HepG2 (cell line): ENCODE measurements around the gene TSPAN17. TPM values are rescaled to one million over a fixed set of nuclear protein-coding genes. Genes with fewer than 3 reads are reported as not detected.
A peak's percentile ranks its signal among the peaks of the same experiment; 100 is the strongest.

Source experiments
- ATAC-seq: fragments of 200-7000 bp; cut with Tn5 transposase; 3 replicates; pipeline ENCODE4 v1.9.1; 2020; ENCODE audit warnings: mild to moderate bottlenecking, moderate library complexity
- BruUV-seq: library from RNA; stranded (reverse); fragments of 400-500 nt; replicated peaks from 2 replicates; lab custom pipeline; 2021; lab: Mats Ljungman, UMichigan
- CTCF ChIA-PET: fragments of 300-600 bp; formaldehyde crosslinking; extraction: SDS; loops from one replicate; lab custom pipeline; 2021; ENCODE audit warnings: low total read pairs, inconsistent platforms, low intra/inter-chr PET ratio; lab: Yijun Ruan, JAX
- POLR2A ChIA-PET: fragments of 350-600 bp; sonication (Branson Sonifier 250); formaldehyde crosslinking; loops from one replicate; lab custom pipeline; 2020; ENCODE audit warnings: antibody characterized with exemption, inconsistent platforms; lab: Yijun Ruan, JAX
- DNase-seq: peaks from one replicate; pipeline ENCODE4 v3.0.0-alpha.2; 2015; ENCODE audit warnings: low spot score
- FAIRE-seq: peaks from 3 replicates; lab custom pipeline; 2011; peaks lifted over from hg19 to GRCh38; lab: Jason Lieb, UNC
- H2AFZ ChIP-seq: one replicate; pipeline ENCODE4 v1.6.1; 2011; ENCODE audit warnings: low read length, inconsistent platforms
- H3K27ac ChIP-seq: fragments of 300-600 bp; 3 replicates; pipeline ENCODE4 v1.8.0; 2011; ENCODE audit warnings: mixed run types, mild to moderate bottlenecking, mixed read lengths, low read length, inconsistent platforms; ENCODE audit not compliant: insufficient read depth; ENCODE audit errors: extremely low read length
- H3K27me3 ChIP-seq, 2 experiments: fragments of 200-600 bp in 1 of 2; 2 replicates in 1 of 2; 3 replicates in 1 of 2; pipeline versions ENCODE4 v1.6.0 to v1.8.0; 2011; ENCODE audit warnings: low read length in 2 of 2, mild to moderate bottlenecking in 2 of 2, moderate library complexity in 2 of 2, inconsistent platforms in 1 of 2; ENCODE audit not compliant: insufficient read depth in 2 of 2, control insufficient read depth in 1 of 2
- H3K36me3 ChIP-seq, 2 experiments: fragments of 200-600 bp in 1 of 2; replicated peaks in 1 of 2; 2 replicates in 1 of 2; 3 replicates in 1 of 2; pipeline versions ENCODE4 v1.5.1 to v1.8.0; 2011; ENCODE audit warnings: low read length in 2 of 2, inconsistent platforms in 1 of 2; ENCODE audit not compliant: insufficient read depth in 2 of 2, control insufficient read depth in 1 of 2
- H3K4me1 ChIP-seq: 2 replicates; pipeline ENCODE4 v1.5.1; 2012; ENCODE audit warnings: low read length, inconsistent platforms; ENCODE audit not compliant: insufficient read depth
- H3K4me2 ChIP-seq: 2 replicates; pipeline ENCODE4 v1.6.0; 2011; ENCODE audit warnings: low read depth, low read length, inconsistent platforms
- H3K4me3 ChIP-seq, 3 experiments: fragments of 200-600 bp in 1 of 3; sonication (generic), shearing (Covaris generic) in 1 of 3; replicated peaks in 1 of 3; 2 replicates each; pipeline ENCODE4 v1.5.1; 2011 to 2016; ENCODE audit warnings: low read length in 3 of 3, inconsistent platforms in 2 of 3, low read depth in 2 of 3, mild to moderate bottlenecking in 2 of 3, control low read depth in 1 of 3, mixed read lengths in 1 of 3; ENCODE audit not compliant: insufficient read depth in 1 of 3
- H3K79me2 ChIP-seq: one replicate; pipeline ENCODE4 v1.6.1; 2011; ENCODE audit warnings: low read length, inconsistent platforms; ENCODE audit not compliant: insufficient read depth
- H3K9ac ChIP-seq: 2 replicates; pipeline ENCODE4 v1.6.0; 2011; ENCODE audit warnings: mild to moderate bottlenecking, low read depth, low read length, inconsistent platforms; ENCODE audit not compliant: insufficient read depth
- H3K9me3 ChIP-seq: 2 replicates; pipeline ENCODE4 v1.5.1; 2012; ENCODE audit warnings: mild to moderate bottlenecking, low read length
- H4K20me1 ChIP-seq: 2 replicates; pipeline ENCODE4 v1.6.0; 2011; ENCODE audit warnings: inconsistent platforms, mild to moderate bottlenecking, low read length, moderate library complexity; ENCODE audit not compliant: insufficient read depth
- CEBPG ChIP-seq: IDR thresholded peaks from 2 replicates; pipeline ENCODE4 v1.6.1; 2016
- CREB3 ChIP-seq: sonication (generic); formaldehyde crosslinking; IDR thresholded peaks from 2 replicates; pipeline ENCODE4 v1.5.0; 2020; ENCODE audit warnings: missing genetic modification reagents
- HDAC2 ChIP-seq: sonication (generic); formaldehyde crosslinking; IDR thresholded peaks from 2 replicates; pipeline ENCODE4 v1.4.0; 2020; ENCODE audit warnings: missing genetic modification reagents
- THYN1 ChIP-seq: sonication (generic); formaldehyde crosslinking; IDR thresholded peaks from 2 replicates; pipeline ENCODE4 v1.8.1; 2023; ENCODE audit warnings: low read depth, mild to moderate bottlenecking, moderate library complexity, missing genetic modification reagents, borderline replicate concordance
- ZNF143 ChIP-seq: sonication (generic); formaldehyde crosslinking; IDR thresholded peaks from 2 replicates; pipeline ENCODE4 v1.4.0; 2020; ENCODE audit warnings: missing genetic modification reagents
- ZNF18 ChIP-seq: sonication (generic); formaldehyde crosslinking; IDR thresholded peaks from 2 replicates; pipeline ENCODE4 v1.8.0; 2022; ENCODE audit warnings: mild to moderate bottlenecking, missing genetic modification reagents; ENCODE audit not compliant: insufficient replicate concordance
- ZNF224 ChIP-seq: sonication (generic); formaldehyde crosslinking; IDR thresholded peaks from 2 replicates; pipeline ENCODE4 v1.5.0; 2020; ENCODE audit warnings: mild to moderate bottlenecking, missing genetic modification reagents
- ZNF501 ChIP-seq: sonication (generic); formaldehyde crosslinking; IDR thresholded peaks from 2 replicates; pipeline ENCODE4 v1.5.1; 2020; ENCODE audit warnings: mild to moderate bottlenecking, moderate library complexity, missing genetic modification reagents
- ZNF629 ChIP-seq: sonication (generic); formaldehyde crosslinking; conservative IDR thresholded peaks from 2 replicates; pipeline ENCODE4 v1.5.0; 2020; ENCODE audit warnings: missing genetic modification reagents
- WGBS: methylation state at CpG from one replicate; pipeline ENCODE4 v1.1.6; 2017; ENCODE audit warnings: low lambda C conversion rate; 5-methylcytosine and 5-hydroxymethylcytosine counted together
- in situ Hi-C: cut with HindIII; loops from 2 replicates; pipeline ENCODE4 v1.10.0; 2017; ENCODE audit warnings: low pct_unique_long_range_greater_than_20kb; ENCODE audit not compliant: extremely low pct_ligation_motif_present
- intact Hi-C: fragments of 100-400 bp; cut with micrococcal nuclease; formaldehyde crosslinking; loops from one replicate; pipeline ENCODE4 v1.10.0; 2022; ENCODE audit not compliant: unreplicated experiment
- polyA plus RNA-seq, 8 experiments: library from polyadenylated mRNA; depleted of rRNA in 3 of 8; stranded (reverse) in 7 of 8; unstranded in 1 of 8; fragments of >200 nt; fragmentation: Illumina TruSeq in 4 of 8; extraction: Trizol in 4 of 8; gene quantifications; 2 replicates each; pipeline versions ENCODE4 v1.2.1 to v1.2.3, GENCODE V29; 2011 to 2016; ENCODE audit warnings: low read depth in 4 of 8, missing spikeins in 1 of 8, mixed read lengths in 1 of 8; ENCODE audit not compliant: insufficient read depth in 1 of 8
- total RNA-seq, 5 experiments: library from RNA; depleted of rRNA; stranded (reverse); fragments of >200 nt; fragmentation: Illumina TruSeq; extraction: Trizol; gene quantifications; 2 replicates each; pipeline ENCODE4 v1.2.3, GENCODE V29; 2016; ENCODE audit warnings: low read depth in 1 of 5

Gene TSPAN17
- total and polyA plus RNA-seq, 2 of the 13 experiments (the other 11 are each of a cell fraction or from before 2014, with no cell fraction given): 11.5 to 15.0 TPM

DNA sequence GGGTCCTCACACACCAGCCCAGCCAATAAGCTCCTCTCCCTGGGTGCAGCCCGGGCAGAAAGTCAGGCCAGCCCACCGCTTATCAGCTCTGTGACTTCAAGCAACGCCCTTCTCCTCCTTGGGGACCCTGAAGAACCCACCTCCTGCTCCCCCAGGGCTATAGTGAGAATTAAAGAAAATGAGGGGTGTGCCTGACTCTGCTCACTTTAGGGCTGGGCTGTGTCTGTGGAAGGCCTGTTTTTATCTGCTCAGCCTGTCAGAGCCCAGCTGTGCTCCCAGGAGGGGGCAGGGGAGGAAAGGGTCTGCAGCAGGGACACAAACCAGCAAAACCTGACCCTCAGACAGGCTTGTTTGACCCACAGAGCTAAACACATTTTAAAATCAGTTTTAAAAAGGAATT is 41.3 kb upstream of the TSPAN17 start (continued):
- TF ChIP-seq CREB3 (CRISPR knock-in tag) (no peak), CEBPG (no peak), THYN1 (CRISPR knock-in tag) (no peak), HDAC2 (CRISPR knock-in tag) (no peak), ZNF224 (CRISPR knock-in tag) (no peak), ZNF143 (CRISPR knock-in tag) (no peak)

DNA sequence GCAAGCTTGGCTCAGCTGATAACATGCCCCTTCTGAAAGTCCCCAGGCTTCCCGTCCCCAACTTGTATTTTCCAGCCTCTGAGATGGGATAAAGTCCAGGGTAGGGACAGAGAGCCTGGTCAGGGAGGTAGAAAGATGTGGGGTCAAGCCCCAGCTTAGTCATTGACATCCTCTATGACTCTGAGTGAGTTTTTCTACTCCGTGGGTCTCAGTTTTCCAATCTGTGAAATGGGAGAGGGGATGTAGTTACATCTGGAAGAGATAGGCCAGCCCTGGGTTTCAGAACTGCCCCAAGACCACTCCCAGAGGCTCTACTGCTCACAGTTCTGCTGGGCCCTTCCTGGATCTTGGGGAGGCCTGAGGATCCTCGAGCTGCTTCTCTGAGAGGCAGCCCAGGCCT is 40.4 kb upstream of the TSPAN17 start:
- intact Hi-C loops: no loop called here
- Histone ChIP-seq H3K27ac (no peak overlapping the region), H3K27me3 (no peaks in the 10 kb centered on the region), H4K20me1 (no peaks in the 10 kb centered on the region), H2AFZ (no peak overlapping the region), H3K36me3 (no peaks in the 10 kb centered on the region), H3K4me2 (no peak overlapping the region), H3K79me2 (no peaks in the 10 kb centered on the region), H3K4me3 (no peak overlapping the region), H3K9me3 (no peaks in the 10 kb centered on the region), H3K9ac (no peak overlapping the region), H3K4me1 (peaks cover 25% of the 10 kb centered on the region)
- TF ChIP-seq ZNF629 (CRISPR knock-in tag): peak; percentile 87
- no peak for TF ChIP-seq ZNF18 (CRISPR knock-in tag)
- no peak for TF ChIP-seq ZNF501 (CRISPR knock-in tag)
- ATAC-seq: no peak
- DNase-seq: no peak
- ChIA-PET CTCF (no interaction called here), POLR2A (interaction anchor here (1.5 kb wide), 1 partner anchor 40 kb away, joined by 3 read pairs; the partner anchor contains the start of gene TSPAN17)
- FAIRE-seq: no peak
- BruUV-seq: no TSS peak
- in situ Hi-C loops: no loop called here
- 71% methylated on average over 3 of the region's 3 CpGs for WGBS
